HFFc6 (cell line): ENCODE data around the gene CPNE4. TPM values are rescaled to one million over a fixed set of nuclear protein-coding genes. Genes with fewer than 3 reads are reported as not detected.

Source experiments
- DNase-seq: peaks from one replicate; pipeline ENCODE4 v3.0.0-alpha.2; 2018
- H3K27ac Mint-ChIP-seq: 2 replicates; pipeline ENCODE4 v1.8.0; 2020; ENCODE audit warnings: mild to moderate bottlenecking, mixed read lengths
- H3K27me3 Mint-ChIP-seq: 2 replicates; pipeline ENCODE4 v1.8.0; 2021; ENCODE audit warnings: mild to moderate bottlenecking, moderate library complexity, mixed read lengths; ENCODE audit not compliant: insufficient read depth
- H3K36me3 Mint-ChIP-seq: 2 replicates; pipeline ENCODE4 v1.8.0; 2021; ENCODE audit warnings: low read depth, mixed read lengths
- H3K4me1 Mint-ChIP-seq: 2 replicates; pipeline ENCODE4 v1.8.0; 2020; ENCODE audit warnings: low read depth, mixed read lengths
- H3K4me3 Mint-ChIP-seq: 2 replicates; pipeline ENCODE4 v1.8.0; 2020; ENCODE audit warnings: mild to moderate bottlenecking, moderate library complexity, mixed read lengths
- H3K9me3 Mint-ChIP-seq: 2 replicates; pipeline ENCODE4 v1.8.0; 2020; ENCODE audit warnings: mild to moderate bottlenecking, mixed read lengths
- total RNA-seq, 6 experiments: library from RNA; stranded (reverse); fragmentation: NEBNext Ultra II Directional; extraction: Animal tissue kit (Norgen Biotek cat#: 25700); gene quantifications; 2 replicates in 1 of 6; 3 replicates in 5 of 6; pipeline ENCODE4 v1.2.3, GENCODE V29; 2021
- TF ChIP-seq, protein P1 (sequence below): fragments of 200-600 bp; sonication (generic); IDR thresholded peaks from 2 replicates; pipeline ENCODE4 v1.5.0; 2021; ENCODE audit warnings: antibody characterized with exemption, mild to moderate bottlenecking

CPNE4 gene
- total RNA-seq, 6 experiments from 2014 or later: not detected

- no peaks in the 10 kb centered on the region for H3K9me3 Mint-ChIP-seq
- H3K36me3 Mint-ChIP-seq: no peaks in the 10 kb centered on the region
- peaks cover 47% of the 10 kb centered on the region for H3K4me1 Mint-ChIP-seq
- H3K27ac Mint-ChIP-seq: peak overlapping the region; percentile 40; the same call in 1 of the 2 replicates
- TF ChIP-seq, protein P1, sequence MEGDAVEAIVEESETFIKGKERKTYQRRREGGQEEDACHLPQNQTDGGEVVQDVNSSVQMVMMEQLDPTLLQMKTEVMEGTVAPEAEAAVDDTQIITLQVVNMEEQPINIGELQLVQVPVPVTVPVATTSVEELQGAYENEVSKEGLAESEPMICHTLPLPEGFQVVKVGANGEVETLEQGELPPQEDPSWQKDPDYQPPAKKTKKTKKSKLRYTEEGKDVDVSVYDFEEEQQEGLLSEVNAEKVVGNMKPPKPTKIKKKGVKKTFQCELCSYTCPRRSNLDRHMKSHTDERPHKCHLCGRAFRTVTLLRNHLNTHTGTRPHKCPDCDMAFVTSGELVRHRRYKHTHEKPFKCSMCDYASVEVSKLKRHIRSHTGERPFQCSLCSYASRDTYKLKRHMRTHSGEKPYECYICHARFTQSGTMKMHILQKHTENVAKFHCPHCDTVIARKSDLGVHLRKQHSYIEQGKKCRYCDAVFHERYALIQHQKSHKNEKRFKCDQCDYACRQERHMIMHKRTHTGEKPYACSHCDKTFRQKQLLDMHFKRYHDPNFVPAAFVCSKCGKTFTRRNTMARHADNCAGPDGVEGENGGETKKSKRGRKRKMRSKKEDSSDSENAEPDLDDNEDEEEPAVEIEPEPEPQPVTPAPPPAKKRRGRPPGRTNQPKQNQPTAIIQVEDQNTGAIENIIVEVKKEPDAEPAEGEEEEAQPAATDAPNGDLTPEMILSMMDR: no peak
- DNase-seq: peak; percentile 32
- H3K27me3 Mint-ChIP-seq: no peaks in the 10 kb centered on the region; the same call in 1 of the 2 replicates
- no peak overlapping the region for H3K4me3 Mint-ChIP-seq
These were observed 329.2 kb downstream of the CPNE4 start for GRCh38 chr3:131705558-131706051.

DNA sequence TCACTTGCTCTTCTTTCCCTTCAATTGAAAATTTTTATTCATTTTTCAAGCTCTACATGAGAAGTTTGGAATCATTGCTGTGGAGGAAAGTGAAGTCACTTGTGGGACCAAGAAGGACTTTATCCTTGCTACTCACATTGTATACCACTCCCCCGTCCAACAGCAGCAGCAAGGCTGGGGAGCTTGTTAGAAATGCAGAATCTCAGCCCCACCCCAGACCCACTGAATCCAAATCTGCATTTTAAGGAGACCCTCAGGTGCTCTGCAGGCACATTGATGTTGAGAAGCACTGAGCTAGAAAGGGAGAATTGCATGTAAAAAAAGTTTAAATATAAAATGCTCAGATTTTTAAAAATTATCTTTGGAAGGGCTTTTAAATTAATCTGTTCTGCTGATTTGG, 329.7 kb downstream of the CPNE4 start:
- Mint-ChIP-seq H3K4me3 (no peak overlapping the region), H3K36me3 (no peaks in the 10 kb centered on the region)

DNA sequence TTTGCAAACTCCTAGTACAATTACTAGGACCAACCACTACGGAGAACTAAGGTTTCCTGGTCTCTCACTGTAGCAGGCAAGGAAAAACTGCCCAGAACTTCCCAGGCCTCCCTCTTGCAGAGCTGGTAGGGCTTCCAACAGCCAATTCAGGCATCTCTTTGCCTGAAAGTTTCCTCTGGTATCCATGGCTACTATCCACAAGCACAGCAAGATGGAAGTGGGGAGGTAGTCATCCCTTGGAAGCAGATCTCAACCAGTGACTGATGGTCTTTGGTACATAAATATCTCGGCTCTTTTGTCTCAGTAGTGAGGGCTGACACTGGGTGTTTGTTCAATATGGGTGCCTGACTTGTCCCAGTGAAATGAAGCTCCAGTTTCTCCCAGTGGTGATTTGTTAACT, 330.7 kb downstream of the CPNE4 start:
- Mint-ChIP-seq H3K27me3 (no peaks in the 10 kb centered on the region; the same call in 1 of the 2 replicates), H3K36me3 (no peaks in the 10 kb centered on the region), H3K9me3 (no peaks in the 10 kb centered on the region), H3K4me3 (no peak overlapping the region), H3K4me1 (peaks cover 60% of the 10 kb centered on the region), H3K27ac (no peak overlapping the region)
- TF ChIP-seq, protein P1: no peak
- peak; percentile 20 for DNase-seq

More for the DNA sequence above, 329.7 kb downstream of the CPNE4 start:
- DNase-seq: no peak
- H3K27ac Mint-ChIP-seq: peak overlapping the region; percentile 40; the same call in 1 of the 2 replicates
- no peaks in the 10 kb centered on the region for H3K9me3 Mint-ChIP-seq
- H3K27me3 Mint-ChIP-seq: no peaks in the 10 kb centered on the region; the same call in 1 of the 2 replicates
- peaks cover 50% of the 10 kb centered on the region for H3K4me1 Mint-ChIP-seq
- TF ChIP-seq, protein P1: no peak

DNA sequence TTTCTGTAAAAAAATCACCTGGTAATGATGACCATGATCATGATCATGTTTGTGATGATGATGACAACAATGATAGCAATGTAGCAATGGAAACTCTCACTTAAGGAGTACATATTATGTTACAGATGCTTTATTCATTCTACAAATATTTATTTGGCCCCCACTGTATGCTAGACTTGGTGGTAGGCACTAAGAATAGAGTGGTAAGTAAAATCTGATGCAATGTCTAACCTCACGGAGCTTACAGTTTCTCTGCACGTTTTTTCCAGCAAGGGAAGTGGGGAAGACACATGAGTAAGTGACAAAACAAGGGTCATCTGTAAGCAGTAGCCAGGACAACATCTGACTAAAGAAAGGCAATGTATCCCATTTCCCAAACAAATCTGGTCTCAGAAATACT, 332.7 kb downstream of the CPNE4 start:
- TF ChIP-seq, protein P1: no peak
- DNase-seq: peak; percentile 52
- no peak overlapping the region for H3K4me3 Mint-ChIP-seq
- H3K27ac Mint-ChIP-seq: peak overlapping the region; percentile 62; the same call in 1 of the 2 replicates
- no peaks in the 10 kb centered on the region for H3K9me3 Mint-ChIP-seq
- no peaks in the 10 kb centered on the region; the same call in 1 of the 2 replicates for H3K27me3 Mint-ChIP-seq
- no peaks in the 10 kb centered on the region for H3K36me3 Mint-ChIP-seq
- H3K4me1 Mint-ChIP-seq: peaks cover 56% of the 10 kb centered on the region

DNA sequence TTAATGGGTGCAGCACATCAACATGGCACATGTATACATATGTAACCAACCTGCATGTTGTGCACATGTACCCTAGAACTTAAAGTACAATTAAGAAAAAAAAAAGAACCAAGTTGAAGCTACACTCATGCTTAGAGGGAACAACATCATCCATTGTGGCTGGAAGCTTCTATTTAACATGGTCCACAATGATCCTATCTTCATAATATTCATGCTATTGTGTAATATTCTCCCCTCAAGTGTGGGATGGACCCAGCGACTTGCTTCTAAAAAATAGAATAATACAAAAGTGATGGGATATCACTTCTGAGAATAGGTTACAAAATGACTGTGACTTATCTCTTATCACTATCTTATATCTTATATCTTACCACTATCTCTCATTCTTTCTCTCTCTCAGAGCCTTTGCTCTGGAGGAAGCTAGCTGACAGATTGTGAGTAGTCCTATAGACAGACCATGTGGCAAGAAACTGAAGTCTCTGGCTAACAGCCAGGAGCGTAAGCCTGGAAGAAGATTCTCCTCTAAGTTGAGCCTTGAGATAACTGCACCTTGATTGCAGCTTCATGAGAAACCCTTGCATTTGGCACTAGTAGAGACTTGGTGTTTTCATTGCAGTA, 333.6 kb downstream of the CPNE4 start:
- DNase-seq: no peak
- peaks cover 53% of the 10 kb centered on the region for H3K4me1 Mint-ChIP-seq
- no peaks in the 10 kb centered on the region; the same call in 1 of the 2 replicates for H3K27me3 Mint-ChIP-seq
- no peak overlapping the region for H3K4me3 Mint-ChIP-seq
- TF ChIP-seq, protein P1: no peak
- H3K27ac Mint-ChIP-seq: peak overlapping the region; percentile 65; the same call in 1 of the 2 replicates
- no peaks in the 10 kb centered on the region for H3K36me3 Mint-ChIP-seq
- no peaks in the 10 kb centered on the region for H3K9me3 Mint-ChIP-seq
